Activated CD8-positive, alpha-beta memory T cell treated with anti-CD3 and anti-CD28 coated beads, Interleukin-2, amount 50 U/mL, for 4 hours (primary cell): ENCODE results near the gene HPCAL4.

Source experiments
- DNase-seq: peaks from one replicate; pipeline ENCODE4 v3.0.0-alpha.2; 2020

The HPCAL4 gene

DNA sequence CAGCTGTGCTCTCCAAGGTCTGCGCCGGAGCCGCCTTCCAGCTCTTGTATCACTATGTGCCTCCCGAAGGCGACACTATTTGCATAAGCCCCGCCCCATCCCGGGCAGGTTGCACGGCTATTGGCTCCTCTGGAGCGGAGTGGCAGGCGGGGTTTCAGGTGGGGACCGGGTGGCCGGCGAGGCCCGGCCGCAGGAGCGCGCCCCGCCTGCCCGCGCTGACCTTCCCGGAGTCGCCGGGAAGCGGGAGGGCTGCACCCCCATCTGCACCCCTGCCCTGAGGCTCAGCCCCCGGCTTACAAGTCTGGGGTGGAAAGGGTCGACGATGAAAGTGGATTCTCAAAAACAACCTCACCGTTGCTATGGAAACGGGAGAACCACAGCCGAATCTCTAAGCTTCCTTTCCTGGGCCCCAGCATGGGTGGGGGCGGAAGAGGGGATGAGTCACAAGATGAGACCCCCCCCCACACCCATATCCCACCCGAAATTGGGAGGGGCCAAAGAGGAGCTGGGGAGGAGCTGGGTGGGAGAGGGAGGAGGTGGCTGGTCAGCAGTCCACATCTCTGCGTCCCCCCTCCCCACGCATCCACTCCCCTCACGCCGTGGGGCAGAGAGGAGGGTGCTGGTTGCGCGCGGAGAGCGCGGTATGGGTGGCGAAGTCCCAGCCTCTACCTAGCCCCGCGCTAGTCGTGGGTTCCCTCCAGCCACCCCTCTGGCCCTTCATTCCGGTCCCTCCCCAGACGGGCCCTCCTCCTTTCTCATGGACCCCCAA, at the start of gene HPCAL4:
Gene HPCAL4, minus strand, starts transcription at position 51 of the 769 bp plus-strand sequence. CDS start 6,830 bp downstream, outside the sequence.
- DNase-seq: peak; percentile 88

DNA sequence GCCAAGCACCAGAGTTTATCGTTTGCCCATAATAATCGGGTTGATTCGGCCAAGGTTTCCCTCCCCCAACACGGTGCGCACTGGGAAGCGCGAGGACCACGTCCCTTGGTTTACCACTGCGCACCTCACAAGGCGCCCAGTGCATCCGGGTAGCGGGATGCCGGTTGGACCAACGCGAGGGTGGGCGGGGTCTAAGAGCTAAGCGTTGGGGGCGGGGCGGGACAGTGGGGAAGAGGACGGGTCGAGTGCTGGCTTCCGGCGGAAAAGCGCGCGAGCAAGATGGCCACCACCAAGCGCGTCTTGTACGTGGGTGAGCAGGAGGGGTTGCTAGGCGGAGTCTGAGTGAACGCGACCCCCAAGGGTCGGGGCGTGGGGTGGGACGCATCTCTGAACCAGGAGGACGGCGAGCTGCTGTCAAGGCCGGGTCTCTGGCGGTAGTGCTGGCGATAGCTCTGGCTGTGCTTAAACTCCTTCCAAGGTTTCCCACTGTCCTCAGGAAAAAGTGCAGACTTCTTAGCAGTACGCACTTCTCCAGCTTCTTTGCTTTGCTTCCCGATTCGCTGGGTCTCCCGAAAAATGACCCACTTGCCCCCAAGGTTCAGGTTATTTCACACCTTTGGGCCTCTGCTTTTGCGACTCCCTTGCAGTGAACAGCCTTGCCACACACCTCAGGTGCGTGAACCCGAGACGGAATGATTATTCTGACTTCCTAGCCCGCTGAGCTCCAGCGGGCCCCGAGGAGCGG, 47.6 kb upstream of the HPCAL4 start, which contains the start of gene PPIE:
Gene PPIE, plus strand, starts transcription at position 261 of the 745 bp plus-strand sequence. Its CDS starts 19 bp downstream, at position 280.
- DNase-seq: peak; percentile 95

DNA sequence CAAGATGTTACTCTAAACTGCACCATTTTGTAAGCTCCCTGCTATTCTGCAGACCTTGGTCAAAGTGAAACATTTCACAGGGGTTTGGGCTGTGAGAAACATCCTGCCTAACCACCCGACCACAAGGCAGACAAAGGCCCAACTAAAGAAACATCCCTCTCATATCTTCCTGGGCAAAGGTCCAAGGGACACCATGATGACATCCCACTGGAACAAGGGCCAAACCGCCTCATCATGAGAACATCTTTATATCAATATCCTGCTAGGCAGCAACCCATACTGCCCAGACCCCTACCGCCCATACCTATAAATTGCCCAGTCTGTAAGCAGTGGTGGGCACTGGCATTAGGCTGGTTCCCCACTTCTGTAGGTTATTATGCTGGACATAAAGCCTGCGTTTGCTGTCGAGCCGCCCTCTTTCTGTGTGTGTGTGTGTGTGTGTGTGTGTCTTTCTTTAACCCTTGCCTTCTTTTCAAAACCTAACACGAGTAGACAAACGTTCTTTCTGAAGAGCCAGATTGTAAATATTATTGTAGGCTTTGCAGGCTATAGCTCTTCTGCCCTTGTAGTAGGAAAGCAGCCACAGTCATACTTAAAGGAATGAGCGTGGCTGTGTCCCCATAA, 46.4 kb upstream of the HPCAL4 start:
- no peak for DNase-seq

DNA sequence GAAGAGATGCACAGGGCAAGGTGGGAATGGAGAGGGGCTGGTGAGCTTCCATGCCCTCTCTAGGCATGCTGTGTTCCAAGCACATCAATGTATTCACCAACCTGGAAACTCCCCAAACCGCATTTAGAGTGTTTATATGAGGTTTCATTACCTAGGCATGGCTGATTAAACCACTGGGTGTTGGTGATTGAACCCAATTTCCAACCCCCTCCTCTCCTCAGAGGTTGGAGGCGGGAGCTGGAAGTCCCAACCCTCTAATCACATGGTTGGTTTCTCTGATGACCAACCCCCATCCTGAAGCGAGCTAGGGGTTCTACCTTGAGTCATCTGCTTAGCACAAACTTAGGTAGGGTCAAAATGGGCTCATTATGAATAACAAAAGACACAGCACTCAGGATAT, 44.5 kb upstream of the HPCAL4 start:
- no peak for DNase-seq

DNA sequence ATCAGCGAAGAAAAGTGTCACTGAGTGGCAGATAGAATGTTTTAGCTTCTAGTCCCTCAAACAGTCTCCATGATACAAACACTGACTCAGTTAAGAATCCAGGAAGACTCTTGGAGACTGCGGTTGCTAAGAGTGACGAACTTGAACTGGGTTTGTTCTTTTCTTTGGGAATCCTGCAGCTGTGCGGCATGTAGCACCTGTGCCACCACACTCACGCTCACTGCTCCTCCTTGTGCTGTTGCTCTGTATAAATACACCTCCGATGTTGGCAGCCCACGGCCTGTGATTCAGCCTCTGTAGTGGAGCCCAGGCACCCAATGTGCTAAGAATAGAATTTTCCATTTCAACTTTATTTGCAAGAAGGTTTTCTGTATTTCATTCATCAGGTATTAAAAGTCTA, 41.9 kb upstream of the HPCAL4 start:
- DNase-seq: no peak

DNA sequence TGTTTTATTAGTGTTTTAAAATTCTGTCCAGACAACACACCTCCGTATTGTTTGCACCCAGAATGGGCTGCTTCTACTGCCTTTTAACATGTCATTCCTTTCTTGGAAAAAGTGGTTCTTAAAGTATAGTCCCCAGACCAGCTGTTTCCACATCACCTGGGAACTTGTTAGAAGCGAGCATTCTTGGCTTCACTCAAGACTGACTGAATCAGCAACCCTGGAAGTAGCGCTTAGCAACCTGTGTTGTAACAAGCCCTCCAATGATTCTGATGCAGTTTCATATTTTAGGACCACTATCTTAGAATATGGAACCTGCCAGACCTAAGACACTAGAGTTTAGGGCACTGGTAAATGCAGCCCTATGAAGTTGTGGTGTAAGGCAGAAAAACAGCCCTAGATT, 41.5 kb upstream of the HPCAL4 start:
- DNase-seq: no peak

DNA sequence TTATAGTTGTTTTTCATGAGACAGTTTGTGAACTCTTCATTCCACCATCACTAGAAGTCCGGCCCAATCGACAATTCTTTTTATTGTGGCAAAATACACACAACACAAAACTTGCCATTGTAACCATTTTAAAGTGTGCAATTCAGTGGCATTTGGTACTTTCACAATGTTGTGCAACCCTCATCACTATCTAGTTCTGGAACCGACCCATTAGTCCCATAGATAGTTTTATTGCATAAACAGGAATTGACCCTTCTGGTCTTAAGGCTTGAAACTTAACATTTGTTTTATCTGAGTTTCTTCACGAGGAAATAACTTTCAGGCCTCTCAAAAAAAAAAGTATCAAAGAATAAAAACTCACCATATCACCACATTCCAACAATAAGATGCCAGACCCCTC, 38.6 kb upstream of the HPCAL4 start:
- no peak for DNase-seq

DNA sequence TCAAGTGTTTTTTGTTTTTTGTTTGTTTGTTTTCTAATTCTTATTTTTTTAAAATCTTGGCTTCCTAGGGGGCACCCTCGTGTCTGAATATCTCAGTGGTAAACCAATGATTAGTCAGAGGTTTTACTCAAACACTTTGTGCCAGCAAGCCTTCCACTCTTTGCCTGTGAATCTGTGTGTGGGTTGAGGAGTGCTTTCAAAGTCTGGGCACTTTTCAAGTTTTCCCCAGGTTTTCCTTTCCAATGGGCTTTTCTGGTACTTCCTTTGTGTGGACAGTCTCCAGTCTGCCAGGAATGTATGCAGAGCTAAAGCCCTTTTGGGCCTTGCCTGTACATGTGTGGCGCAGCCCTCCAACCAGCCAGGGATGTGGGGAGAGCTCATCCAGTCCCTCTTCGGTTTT, 37.8 kb upstream of the HPCAL4 start:
- no peak for DNase-seq

DNA sequence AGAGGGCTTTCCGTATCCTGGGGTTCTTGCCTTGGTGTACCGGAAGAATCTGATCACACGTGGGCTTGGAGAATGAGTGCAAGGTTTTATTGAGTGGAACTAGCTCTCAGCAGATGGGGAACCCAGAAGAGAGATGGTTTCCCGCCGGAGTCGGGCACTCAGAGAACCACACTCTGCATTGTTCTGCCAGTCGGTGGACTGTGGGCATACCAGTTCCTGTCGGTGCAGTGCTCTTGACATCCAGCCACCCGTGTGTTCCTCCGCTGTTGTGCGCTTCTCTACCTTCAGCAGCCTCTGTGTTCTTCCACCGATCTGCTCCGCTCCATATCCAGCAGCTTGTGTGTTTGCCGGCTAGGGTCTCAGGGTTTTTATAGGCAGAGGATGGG, 36.7 kb upstream of the HPCAL4 start:
- no peak for DNase-seq

DNA sequence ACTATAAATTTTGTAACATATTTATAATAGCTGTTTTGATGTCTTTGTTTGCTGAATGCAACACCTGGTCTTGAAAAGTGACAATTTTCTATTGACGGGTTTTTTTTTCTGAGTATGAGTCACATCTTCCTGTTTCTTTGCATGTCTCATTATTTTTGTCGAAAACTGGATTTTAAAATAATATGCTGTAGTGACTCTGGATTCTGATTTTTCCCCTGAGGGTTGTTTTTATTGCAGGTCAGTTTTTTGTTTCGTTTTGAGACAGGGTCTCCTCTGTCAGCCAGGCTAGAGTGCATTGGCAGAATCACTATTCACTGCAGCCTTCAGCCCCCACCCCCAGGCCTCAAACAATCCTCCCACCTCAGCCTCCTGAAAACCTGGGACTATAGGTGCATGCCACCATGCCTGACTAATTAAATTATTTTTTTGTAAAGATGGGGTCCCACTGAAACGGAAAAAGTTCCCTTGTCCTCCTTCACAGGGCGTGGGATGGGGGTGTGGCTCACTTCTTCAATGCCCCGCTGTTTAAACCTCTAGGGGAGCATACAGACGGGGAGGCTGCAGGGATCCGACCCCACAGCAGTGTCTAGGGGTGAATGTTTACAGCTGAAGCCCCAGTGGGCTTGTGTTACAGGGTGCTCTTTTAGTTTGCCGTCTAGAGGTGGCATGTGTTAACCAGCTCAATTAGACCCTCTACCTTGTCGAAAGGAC, 36.1 kb upstream of the HPCAL4 start:
- DNase-seq: no peak

DNA sequence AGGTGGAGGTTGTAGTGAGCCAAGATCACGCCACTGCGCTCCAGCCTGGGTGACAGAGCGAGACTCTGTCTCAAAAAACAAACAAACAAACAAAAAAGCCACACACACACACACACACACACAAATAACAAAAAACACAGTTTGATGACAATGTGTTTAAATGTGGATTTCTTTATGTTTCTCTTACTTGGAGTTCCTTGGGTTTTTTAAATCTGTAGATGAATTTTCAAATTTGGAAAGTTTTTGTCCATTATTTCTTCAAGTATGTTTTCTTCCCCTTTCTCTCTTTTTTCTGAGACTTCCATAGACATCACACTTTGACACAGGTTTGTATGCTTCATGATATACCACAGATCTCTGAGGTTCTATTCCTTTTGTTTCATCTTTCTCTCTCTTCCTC, 35.4 kb upstream of the HPCAL4 start:
- DNase-seq: no peak

DNA sequence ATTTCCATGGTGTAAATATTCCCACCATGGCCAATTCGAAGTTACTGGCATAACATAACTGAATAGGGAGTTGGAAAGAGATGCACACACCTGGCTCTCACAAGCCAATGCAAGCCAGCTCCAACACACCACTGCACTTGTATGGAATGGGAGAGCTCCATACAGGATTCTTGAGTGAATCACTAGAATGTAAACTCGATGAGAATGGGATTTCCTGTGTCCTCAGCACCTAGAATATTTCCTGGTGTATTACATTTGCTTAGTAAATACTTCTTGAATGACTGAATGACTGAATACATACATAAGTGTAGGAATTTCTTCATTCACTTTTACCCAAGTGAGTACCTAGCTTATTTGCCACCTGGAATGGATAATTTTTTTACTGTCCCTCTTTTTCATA, 31.3 kb upstream of the HPCAL4 start:
- no peak for DNase-seq

DNA sequence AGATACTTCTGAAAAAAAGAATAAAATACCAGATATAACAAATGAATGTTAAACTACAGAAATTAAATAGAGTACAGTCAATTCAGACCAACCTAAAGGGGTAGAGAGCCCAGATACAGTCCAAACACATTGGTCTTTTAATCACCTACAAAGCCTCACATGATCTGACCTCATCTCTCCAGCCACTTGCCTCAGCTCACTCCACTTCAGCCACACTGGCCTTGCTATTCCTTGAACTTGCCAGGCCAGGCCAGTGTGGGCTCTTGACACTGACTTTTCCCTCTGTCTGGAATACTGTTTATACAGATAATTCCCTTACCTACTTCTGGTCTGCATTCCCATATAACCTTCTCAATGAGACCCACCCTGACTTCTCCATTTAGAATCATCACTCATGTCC, 30.4 kb upstream of the HPCAL4 start:
- no peak for DNase-seq

DNA sequence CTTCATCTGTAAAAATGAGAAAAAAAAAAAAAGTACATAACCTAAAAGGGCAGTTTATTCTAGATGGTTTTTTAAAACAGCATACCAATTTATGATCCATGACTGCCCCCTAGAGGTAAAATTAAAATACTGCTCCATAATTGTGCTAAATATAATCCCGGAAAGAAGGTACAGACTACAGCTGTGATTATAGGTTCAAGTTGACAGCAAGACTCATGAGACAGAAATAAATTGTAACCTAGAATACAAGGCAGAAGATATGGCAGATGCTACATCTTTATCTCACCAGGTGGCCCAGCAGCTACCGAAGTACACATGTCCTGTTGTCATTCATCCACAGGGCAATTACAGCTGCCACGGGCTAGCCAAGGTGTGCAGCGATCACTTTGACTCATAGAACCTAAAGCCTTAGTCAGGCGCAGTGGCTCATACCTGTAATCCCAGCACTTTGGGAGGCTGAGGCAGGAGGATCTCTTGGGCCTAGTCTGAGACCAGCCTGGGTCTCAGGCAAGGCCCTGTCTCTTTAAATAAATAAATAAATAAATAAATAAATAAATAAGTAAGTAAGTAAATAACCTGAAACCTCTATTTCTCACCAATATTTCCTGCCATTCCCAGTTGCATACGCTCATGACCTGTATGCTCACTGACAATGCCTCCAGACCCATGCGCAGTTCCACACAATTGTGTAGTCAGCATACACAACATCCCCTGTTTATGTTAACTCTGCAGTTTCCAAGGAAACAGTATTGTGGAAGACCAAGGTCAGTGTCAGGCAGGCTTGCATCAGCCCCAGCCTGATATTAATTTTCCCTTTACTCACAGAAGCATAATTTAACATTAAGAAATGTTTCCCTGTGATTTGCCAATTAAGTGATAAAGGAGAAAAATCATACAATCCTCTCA, 29.1 kb upstream of the HPCAL4 start:
- DNase-seq: no peak

DNA sequence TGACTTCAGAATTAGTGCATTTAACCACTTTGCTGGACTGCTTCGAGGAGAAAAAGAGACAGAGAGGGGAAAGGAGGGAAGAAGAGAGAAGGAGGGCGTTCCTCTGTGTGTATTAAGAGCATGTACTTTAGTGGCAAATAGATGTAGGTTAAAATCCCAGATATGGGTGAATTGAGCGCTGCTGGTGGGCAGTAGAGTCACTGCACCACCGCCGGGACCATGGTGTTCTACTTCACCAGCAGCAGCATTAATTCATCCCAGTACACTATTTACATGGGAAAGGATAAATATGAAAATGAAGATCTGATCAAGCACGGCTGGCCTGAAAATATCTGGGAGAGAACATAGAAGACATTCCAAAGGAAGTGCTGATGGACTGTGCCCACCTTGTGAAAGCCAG, 26.6 kb upstream of the HPCAL4 start:
- DNase-seq: no peak

DNA sequence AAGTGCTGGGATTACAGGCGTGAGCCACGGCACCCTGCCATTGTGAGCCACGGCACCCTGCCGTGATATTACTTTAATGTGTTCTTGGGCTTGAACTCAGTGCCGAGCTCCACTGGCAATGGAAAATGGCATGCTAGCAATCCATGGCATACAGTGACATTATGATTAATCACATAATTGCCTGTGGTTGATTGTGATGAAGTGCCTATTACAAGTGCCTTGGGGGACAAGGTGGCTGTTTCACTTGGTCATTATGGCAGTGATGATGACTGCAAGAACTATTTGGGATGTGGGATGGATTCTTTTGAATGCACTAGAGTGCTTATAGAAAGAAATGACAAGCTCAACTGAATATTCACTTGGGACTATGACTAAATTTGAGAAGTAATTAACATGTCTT, 22.3 kb upstream of the HPCAL4 start:
- DNase-seq: no peak

DNA sequence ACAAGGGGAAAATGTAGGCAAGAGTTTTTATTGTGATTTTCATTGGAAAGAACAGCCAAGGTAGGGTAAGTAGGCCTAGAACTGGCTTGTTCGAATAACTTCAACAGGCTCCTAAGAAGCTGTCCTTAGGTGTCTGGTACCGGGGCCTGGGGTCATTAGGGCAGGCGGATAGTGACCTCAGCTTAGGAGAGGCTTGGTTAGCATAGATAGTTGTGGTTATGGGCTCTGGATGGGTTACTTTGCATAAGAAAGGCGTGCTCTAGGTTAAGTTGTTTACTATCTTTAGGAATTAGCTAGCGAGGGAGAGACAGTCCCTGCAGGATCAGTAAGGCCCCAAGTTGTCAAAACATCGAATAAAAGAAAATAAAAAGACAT, 20.7 kb upstream of the HPCAL4 start:
- DNase-seq: no peak

DNA sequence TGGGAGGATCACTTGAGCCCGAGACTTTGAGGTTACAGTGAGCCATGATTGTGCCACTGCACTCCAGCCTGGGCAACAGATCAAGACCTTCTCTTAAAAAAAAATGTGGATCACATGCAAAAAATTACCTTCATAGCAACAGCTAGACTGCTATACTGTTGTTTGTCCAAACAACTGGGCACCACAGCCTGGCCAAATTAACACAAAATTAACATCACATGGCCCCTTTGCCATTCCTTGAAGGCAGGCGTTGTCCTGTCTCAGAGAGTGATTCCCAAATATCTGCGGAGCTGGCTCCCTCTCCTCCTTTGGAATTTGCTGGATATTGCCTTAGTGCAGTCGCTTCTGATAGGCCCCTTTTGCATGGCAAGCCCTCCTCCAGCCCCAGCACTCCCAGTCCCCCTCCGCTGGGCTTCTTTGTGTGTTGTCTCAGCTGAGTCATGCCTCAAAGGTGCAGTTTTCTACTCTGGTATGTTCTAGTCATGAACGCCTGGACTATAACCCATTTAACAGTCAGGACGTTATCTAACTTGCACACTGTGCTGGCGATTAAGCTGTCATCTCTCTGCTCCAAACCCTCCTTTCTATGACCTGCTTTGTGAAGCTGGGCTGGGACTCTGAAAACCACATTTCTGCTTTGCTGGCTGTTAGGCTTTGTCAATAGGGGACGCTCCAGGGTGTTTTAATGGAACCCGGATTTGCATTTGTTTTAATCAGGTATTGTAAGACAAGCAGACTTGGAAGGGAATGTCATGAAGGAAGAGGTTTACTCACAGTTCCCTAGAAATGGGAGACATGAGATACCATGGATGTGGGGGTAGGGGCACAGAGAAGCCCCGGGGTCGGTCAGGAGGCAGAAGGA, 20.1 kb upstream of the HPCAL4 start:
- no peak for DNase-seq

DNA sequence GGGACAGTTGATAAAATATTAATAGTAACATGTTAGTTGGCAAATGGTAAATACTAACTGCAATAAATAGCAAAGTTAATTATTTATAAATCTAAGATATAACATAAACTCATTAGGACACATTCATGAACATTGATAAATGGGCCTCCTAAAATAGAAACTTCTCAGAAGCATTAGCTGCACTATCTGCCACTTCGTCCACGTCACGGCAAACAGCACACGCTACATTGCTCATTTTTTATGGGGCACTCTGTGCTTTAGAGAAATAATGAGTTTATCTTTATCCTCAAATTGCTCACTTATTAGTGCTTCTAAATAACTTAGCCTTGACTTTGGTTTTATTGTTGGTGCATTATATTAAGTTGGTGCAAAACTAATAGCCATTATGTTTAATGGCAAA, 16.3 kb upstream of the HPCAL4 start:
- DNase-seq: no peak

DNA sequence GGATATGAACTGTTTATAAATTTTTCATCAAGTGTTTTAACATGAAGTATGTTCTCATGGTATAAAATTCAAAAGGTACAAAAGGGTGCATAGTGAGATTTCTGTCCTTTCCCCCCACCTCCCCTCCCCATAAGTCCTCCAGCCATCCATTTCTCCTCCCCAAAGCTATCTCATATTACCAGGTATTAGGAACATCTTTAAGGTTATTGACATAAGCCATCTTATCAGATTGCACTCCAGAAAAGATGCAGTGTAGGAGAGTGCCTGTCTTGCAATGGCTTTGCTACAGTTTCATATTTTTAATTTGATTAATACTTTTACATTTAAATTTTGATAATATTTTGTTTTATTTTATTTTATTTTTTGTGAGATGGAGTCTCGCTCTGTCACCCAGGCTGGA, 13.5 kb upstream of the HPCAL4 start:
- no peak for DNase-seq

DNA sequence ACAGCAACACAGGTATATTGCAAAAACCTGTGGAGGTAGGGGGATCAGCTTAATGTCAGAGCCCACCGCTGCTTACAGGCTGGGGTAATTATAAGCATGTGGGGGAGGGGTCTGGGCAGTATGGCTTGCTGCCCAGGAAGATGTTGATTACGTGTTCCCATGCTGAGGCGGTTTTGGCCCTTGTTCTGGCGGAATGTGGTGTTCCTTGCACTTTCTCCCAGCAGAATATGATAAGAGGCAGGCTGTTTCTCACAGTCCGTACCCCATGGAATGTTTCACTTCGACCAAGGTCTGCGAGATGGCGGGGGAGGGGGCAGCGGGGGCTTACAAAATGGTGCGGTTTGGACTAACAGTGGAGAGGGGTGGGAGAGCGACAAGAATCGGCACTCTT, 9.8 kb upstream of the HPCAL4 start:
- DNase-seq: no peak
